D721Med (cell line): Measurements from ENCODE around the gene C1orf35.

Experiments
- DNase-seq: peaks from one replicate; pipeline ENCODE4 v3.0.0; 2011; ENCODE audit warnings: low spot score; ENCODE audit not compliant: insufficient read length
- FAIRE-seq: peaks from 2 replicates; lab custom pipeline; 2011; peaks lifted over from hg19 to GRCh38; lab: Jason Lieb, UNC
- CTCF ChIP-seq: IDR thresholded peaks from 2 replicates; pipeline ENCODE4 v1.5.1; 2012; ENCODE audit warnings: mild to moderate bottlenecking, control low read depth; ENCODE audit not compliant: insufficient read depth; ENCODE audit errors: missing control alignments

C1orf35 gene

GRCh38 chr1:228109073-228109961 lies 6.2 kb upstream of the C1orf35 start, which contains the start of gene MRPL55:
MRPL55 (minus strand) TSS chr1:228109299; CDS start chr1:228108260, 1,039 bp downstream.
- TF ChIP-seq CTCF: no peak
- DNase-seq (peak; percentile 100), FAIRE-seq (no peak)

- DNase-seq (peak; percentile 19), FAIRE-seq (no peak)
- no peak for TF ChIP-seq CTCF
Observed at GRCh38 chr1:228108742-228109072, 5.6 kb upstream of the C1orf35 start.

- peak; percentile 14 for DNase-seq
- no peak for TF ChIP-seq CTCF
- FAIRE-seq: no peak
Observed at GRCh38 chr1:228108055-228108690, 5.0 kb upstream of the C1orf35 start.

- no peak for FAIRE-seq
- DNase-seq: no peak
- no peak for TF ChIP-seq CTCF
Observed at GRCh38 chr1:228107636-228108035, 4.5 kb upstream of the C1orf35 start.

- no peak for FAIRE-seq
- DNase-seq: no peak
- TF ChIP-seq CTCF: no peak
Observed at GRCh38 chr1:228106800-228107054, 3.6 kb upstream of the C1orf35 start.

GRCh38 chr1:228105996-228106799 lies 3.1 kb upstream of the C1orf35 start:
- TF ChIP-seq CTCF: no peak
- FAIRE-seq (no peak), DNase-seq (peak; percentile 12)
